SIG-M5 treated with dmso at 0.1 percent for 504 hours (cell line): ENCODE results near the gene VPS8.

Source experiments
- DNase-seq: peaks from one replicate; lab custom pipeline; 2025; ENCODE audit not compliant: unreplicated experiment; lab: John Stamatoyannopoulos, UW

The VPS8 gene

DNA sequence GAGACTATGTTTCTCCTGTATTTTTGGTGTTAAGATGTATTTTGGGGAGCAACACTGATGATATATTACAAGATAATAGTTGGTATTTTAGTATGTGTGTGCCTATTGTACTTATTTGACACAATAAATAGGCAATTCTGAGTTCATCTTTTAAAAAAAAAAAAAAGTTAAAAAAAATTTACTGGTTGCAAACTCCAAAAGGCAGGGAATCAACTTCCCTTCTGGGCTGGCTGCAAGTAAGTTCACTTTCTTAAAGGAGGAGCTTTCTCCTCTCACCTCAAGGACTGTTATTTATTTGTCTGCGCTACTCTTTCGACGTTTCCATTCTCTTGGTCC, 335 bp upstream of the VPS8 start:
- DNase-seq, result no peak

DNA sequence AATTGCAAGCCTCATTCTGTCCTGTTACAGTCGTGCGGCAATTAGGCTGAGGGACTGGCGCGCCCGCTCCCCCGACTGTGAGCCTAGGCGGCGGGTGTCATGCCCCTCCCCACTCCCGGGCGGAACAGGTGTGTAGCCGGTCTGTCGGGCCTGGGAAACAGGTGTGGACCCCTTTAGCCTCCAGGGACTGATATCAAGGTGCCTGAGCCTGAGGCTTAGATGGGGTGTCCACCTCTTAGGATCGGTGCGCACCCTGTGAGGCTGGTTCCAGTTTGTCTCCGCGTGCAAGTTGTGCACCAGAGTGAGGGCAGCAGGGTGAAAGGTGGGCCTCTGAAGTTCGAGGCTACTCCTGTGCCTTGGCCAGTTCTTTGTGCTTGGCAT, 686 bp downstream of the VPS8 start:
- no peak for DNase-seq

DNA sequence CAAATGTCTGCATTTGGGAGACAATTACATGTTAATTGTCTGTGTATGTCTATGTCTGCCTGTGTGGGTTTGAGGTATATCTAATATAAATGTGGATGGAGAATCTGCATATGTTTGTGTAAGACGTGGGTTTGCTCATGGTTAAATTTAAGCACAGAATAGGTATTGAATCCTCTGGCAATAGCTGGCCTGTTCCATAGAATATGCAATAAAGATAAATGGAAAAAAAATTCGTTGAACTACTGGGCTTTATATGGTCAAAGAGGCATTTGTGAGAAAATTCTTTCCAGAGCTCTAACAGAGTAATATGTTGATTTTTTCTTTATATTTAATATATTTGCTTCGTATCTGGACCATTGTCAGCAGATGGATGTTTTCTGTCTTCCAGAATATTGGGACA, 1.4 kb downstream of the VPS8 start:
- no peak for DNase-seq

DNA sequence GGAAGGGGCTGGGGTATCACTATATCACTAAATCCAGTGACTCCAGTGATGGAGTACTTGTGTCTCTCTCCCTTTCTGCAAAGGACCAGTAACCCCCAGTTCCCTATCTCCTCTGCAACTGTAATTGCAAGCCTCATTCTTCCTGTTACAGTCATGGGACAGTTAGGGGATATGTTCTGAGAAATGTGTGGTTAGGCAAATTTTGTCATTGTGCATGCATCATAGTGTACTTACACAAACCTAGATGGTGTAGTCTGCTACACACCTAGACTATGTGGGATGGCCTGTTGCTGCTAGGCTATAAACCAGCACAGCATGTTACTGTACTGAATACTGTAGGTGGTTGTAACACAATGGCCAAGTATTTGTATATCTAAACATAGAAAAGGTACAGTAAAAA, 2.2 kb downstream of the VPS8 start:
- peak; percentile 26 for DNase-seq

DNA sequence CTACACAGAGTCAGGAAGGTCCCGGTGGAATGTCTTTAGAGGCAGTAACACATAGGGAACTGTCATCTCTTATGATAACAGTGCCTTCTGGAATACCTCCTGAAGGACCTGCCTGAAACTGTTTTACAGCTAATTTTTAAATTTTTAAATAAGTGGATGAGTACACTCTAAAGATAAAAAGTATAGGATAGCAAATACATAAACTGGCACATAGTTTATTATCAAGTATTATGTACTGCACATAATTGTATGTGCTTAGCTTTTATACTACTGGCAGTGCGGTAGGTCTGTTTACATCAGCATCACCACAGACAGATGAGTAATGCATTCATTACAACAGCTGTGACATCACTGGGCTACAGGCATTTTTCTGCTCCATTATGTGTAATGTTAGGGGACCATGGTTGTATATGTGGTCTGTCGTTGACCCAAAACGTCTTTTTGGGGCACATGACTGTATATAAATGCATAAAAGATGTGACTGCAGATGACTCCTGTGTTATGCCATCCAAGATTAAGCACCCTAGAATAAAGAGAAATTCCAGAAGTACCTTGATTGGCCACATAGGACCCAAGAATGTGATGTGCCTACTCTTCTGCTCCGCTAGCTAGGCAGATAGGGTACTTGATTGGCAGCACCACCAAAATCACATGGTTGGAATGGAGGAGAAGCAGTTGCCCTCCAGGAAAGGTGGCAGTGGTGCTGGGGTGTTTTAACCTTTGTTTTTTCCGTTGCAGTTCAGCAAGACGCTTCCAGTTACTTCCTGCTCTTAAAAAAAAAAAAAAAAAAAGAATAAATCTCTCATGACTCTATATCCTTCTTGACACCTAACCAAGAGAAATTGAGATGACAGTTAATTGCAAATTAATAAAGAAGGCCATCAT, 3.3 kb downstream of the VPS8 start:
- DNase-seq, result no peak

DNA sequence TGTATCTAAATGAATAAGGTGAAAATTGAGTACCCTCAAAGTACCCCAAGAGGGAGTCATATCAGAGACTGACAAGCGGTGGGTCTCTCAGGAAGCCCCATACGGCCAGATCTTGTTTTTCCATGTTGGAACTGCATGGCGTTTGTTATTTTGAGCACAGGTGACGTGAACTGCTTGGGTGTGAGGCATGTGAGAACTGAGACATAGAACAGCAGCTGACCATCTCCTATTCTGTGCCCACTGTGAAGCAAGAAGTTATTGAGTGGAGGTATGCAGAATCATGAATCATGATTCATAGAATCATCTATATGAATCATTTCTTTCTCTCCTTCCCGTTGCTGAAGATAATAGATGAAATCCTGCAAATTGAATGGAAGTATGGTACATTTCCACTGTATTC, 4.6 kb downstream of the VPS8 start:
- DNase-seq, result no peak

DNA sequence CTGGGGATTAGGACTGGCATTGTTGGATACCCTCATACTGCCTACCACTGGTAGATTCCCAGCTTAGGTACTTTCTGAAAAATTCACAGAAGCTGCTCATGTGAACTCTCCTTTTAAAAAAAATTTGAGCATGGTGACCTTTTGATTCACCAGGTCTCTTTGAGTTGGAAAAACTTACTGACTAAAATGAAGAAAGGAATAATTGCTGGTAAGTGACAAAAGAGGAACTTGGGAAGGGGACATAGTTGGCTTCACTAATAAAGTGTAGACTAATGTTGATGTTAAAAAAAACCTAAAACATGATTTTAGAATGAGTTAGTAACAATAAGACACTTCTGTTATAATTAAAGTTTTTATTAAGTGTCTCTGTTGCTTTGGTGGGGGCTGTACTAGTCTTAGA, 8.6 kb downstream of the VPS8 start:
- DNase-seq, result no peak

DNA sequence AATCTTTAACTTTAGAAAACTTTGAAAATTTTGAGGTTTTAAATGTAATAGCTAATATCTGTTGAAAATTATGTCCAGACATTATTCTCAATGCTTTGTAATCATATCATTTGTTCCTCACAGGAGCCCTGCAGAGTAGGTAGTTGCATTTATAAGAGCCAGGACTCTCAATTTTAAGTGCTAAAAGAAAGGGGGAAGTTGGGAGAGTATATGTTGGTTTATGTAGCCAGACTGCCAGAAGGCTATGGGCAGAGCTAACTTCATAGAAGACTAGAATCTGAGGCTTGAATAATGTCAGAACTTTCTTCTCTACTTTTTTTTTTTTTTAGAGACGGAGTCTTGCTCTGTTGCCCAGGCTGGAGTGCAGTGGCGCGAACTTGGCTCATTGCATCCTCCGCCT, 9.1 kb downstream of the VPS8 start:
- DNase-seq, result no peak

DNA sequence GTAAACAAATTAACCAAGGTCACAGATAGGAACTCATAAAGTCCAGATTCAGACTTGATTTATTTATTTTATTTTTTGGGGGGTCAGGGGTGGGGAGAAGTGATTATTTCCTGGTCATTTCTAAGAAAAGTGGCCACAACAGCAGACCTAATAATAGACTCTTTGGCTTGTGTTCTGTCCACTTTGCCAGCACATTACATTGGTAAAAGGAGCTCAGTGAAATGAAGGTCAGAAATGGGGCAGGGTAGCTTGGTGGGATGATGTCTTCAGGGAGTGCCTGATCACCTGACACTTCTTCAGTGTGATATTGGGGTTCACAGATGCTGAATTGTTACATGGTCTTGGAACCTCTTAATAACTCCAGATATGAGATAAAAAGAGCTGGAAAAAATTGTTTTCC, 10.1 kb downstream of the VPS8 start:
- DNase-seq, result no peak

DNA sequence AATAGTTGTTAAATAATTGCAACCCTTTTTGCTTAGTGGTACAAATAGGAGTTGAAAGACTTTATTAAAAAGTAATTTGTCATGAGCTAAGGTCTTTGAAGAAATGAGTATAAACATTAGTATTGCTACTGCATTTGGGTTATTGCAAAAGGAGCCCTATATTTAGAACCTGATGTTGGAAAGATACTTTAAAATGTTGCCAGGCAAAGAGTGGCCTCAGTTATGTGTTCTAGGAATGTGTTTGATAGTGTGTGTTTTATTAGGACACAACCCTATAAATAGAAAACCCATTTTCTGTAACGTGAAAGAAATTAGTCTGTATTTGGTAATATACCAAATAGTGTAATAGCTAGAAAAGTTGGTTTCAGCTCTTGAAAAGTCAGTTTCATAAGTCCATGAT, 10.7 kb downstream of the VPS8 start:
- no peak for DNase-seq

DNA sequence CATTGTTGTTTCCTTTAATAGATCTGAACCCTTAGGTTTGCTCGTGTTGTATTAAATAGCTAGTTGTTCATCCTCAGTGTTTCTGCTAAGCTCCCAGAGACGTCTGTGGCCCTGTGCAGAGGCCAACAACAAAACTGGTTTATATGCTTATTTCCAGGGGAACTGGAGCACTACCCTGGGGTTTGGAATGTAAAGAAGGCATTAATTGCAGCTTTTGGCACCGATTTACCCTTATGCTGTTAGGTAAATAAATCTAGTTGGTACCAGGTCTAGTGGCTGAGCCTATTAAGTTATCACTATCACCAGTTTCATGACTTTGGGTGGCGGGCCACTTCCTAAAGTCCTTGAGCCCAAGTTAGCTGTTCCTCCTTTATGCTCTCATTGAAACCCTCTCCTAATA, 12.0 kb downstream of the VPS8 start:
- no peak for DNase-seq

DNA sequence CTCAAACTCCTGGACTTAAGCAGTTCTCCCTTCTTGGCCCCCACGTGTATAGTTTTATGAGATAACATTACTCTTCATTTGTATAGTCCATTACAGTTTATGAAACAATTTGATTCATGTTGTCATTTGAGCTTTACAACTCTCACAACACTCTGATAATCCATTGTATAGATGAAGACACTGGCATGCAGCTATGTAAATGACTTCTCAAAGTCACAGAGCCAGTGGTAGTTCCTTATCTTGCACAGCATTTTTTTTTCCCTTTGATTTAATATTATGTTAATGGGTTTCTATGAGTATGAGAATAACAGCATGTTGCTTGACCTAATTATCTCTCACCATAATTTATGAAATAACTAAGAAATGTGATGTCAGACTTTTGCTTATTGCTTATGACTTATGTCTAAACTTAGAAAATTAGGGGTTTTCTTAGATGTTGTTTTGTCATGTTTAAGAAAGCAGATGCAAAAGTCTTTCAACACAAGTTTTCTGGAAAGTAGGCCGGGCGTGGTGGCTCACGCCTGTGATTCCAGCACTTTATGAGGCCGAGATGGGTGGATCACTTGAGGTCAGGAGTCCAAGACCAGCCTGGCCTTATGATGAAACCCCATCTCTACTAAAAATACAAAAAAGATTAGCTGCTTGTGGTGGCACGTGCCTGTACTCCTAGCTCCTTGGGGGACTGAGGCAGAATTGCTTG, 13.3 kb downstream of the VPS8 start:
- no peak for DNase-seq

DNA sequence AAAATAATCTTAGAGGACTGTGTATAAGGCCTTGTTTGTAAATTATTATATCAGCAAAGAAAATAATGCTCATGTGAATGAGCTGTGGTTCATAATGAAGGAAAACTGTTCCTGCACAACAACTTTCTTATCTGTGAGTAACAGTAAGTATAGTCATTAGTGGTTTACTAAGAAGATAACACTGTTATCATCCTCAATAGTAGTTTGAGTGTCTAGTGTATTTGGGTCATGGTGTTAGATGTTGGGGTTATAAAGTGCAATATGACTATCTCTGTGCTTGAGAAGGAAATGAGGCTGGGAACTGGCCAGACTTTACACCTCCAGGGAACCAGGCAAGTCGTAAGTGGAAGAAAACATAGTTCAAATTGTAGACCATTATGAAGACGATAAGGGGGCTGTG, 15.6 kb downstream of the VPS8 start:
- no peak for DNase-seq

DNA sequence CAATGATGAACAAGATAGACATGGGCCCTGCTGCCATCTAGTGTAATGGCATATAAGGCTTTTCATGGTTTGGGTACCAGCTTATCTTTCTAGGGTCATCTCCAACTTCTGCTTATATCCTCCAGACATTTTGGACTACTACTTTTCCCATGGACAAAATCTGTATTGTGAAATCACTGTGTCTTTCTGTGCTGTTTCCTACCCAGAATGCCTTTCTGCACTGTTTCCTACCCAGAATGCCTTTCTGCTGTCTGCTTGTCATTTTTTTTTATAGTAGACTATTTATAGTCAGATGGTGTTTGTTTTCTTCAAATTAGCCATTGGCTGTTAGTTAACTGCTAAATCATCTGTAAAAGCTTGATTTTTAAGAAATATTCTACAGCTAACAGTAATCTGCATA, 20.1 kb downstream of the VPS8 start:
- no peak for DNase-seq

DNA sequence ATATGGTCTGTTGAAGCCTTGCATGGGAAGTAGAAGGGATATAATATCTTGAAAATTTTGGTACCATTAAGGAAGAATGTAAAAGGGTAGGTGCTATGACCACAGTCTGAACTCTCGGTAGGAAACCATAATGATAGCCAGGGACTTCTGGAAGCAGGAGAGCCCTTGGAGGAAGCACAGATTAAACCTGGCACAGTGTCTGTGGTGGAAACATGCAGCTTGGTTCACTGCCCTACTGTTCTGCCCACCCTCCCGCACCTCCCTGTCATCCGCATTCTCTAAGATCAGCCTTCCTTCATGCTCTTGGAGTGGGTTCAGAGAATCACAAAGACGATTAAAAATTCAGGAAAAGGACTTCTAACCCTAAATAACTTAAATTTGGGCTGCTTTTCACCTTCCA, 20.9 kb downstream of the VPS8 start:
- DNase-seq, result no peak

DNA sequence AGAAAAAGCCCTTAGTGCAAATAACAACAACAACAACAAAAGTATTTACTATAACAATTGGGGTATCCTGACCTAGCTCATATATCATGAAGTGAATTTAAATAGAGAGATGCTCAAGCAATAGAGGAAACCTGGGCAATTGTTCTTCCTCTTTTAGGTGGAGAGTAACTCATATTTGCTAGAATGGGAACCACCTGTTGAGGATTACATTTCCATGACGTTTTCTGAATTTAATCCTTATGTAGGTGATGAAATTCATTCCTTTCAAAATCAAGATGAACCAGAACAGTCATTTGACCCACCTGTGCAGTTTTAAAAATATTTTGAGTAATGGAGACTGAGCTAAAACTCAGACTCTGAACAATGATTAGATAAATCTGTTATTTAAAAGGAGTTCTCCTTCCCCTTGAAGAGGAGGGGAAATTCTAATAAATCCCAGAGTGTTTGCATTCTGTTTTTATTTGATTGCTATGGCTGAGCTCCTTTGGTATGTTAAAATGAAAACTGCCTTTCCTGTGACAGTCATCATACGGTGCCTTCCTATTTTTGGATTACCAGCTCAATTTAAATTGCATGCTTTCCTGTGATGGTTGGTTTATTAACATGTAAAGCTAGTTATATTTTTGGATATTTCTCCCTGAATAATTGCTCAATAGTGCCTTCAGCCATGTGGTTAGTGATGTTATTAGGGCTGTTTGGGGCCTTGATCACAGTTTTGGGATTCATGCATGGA, 24.3 kb downstream of the VPS8 start:
- DNase-seq, result no peak

DNA sequence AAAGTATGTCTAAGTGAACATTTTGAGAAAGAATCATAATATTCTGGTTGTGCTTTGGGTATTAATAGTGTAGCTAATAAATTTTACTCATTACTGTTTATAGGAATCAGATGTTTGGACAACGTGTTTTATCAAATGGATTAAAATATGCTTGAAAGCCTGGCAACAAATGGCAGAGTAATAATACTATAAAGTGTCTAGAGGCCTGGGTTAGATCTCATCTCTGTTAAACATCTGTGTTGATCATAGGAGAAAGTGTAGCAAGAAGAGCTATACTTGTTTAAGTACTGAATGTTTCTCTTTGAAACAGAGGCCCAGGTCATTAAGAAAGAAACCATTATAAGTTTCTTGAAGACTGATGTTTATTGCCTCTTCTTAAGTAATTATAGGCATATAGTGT, 30.5 kb downstream of the VPS8 start:
- no peak for DNase-seq

DNA sequence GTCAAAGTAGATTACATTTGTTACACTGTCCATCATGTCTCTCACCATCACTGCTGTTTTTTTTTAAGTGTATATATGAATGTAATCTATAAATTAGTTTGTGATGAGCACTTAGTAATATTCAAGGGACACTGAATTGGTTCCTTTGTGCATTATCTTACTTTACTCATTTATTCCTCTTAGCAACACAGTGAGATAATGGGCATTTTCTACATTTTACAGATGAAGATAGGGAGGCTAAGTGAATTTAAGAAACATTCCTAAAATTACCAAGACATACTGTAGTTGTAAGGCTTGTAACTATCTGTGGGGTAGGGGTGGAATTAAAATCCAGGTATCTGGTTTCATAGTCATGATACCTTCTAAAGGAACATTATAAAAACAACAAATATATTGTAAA, 33.9 kb downstream of the VPS8 start:
- no peak for DNase-seq

DNA sequence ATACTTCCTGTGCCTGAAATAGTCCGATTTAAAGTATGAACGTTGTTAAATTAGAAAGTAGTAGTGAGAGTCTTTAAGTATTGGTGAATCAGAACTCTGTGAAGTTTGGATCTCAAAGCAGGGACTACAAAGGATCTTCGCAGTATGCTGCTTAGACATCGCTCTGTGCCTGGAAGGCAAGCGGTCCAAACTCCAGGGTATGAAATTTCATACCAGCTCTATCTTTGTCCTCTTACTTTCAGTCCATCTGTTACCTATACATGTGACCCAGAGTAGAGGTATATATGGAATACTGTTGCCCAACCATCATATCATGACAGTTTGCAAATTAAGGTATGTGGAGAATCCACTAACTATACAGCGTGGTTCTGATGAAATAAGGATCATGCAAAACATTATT, 34.5 kb downstream of the VPS8 start:
- no peak for DNase-seq

DNA sequence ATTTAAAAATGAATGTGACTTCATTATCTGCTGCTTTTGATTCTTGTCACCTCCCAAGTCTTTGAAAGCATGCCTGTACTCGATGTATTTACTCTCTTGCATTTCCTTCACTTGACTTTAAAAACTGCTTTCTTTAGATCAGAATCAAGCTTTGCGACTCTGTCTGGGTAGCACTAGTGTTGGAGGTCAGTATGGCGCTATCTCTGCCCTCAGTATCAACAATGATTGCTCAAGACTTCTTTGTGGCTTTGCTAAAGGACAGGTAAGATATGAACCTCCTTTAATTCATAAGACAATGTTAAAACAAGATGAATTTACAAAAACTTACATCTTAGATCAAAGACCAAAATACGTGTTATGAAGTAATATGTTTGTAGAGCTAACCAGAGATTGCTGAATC, 37.0 kb downstream of the VPS8 start:
- no peak for DNase-seq

DNA sequence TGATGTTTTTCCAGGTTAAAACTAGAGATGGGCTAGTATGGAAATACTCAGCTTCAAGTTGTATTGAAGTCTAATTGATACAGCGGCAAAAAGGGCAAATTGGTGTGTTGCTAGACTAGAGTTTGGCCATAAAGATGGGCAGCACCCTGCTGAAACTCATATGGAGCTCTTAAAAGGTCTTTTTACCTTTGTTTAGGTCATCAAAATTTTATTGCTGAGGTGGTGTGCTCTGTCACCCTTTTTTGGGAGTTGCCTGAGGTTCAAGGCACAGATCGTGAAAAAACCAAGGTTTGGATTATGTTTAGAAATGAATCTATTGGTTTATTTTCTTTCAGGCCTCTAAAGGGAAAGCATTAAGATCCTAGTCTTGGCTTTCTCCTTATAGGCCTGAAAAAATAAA, 38.2 kb downstream of the VPS8 start:
- no peak for DNase-seq

DNA sequence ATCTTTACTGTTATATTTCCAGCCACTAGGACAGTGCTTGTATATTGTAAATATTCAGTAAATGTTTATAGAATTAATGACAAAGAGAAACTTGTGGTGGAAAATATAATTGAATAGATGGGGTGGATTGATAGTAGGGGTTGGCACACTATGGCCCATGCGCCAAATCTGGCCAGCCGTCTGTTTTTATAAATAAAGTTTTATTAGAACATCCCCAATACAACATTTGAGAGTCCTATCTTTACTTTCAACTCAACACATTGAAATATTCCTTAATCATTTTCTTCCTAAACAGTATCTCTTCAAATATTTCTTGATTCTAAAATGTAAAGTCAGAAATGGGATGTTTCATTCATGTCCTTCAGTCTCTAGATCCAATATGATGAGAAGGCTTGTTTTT, 45.1 kb downstream of the VPS8 start:
- no peak for DNase-seq
